Stimulated activated CD8-positive, alpha-beta memory T cell treated with anti-CD3 and anti-CD28 coated beads, Interleukin-15, amount 100 ng/mL, for 4 hours (primary cell): ENCODE results near the gene CYP46A1.
"Not testable (repeated sequence)": the region's sequence is repeated elsewhere in the genome, so short reads cannot be mapped to it uniquely, and the experiment has no call there.

Source experiments
- DNase-seq, 2 donors: peaks; one replicate each; pipeline ENCODE4 v3.0.0-alpha.2; 2020; ENCODE audit warnings: low read depth in 2 of 2

Gene CYP46A1

GRCh38 chr14:99683619-99684409, at the start of gene CYP46A1:
Gene CYP46A1, plus strand, starts transcription at chr14:99684298. Its CDS starts 120 bp downstream, at chr14:99684418.
- peak; percentile 98 to 99 for DNase-seq

GRCh38 chr14:99634443-99634842, 49.7 kb upstream of the CYP46A1 start:
- no peak for DNase-seq

GRCh38 chr14:99635116-99635515, 49.0 kb upstream of the CYP46A1 start:
- DNase-seq, result no peak

- no peak for DNase-seq
These were observed 47.6 kb upstream of the CYP46A1 start for GRCh38 chr14:99636487-99636886.

GRCh38 chr14:99637624-99638023, 46.5 kb upstream of the CYP46A1 start:
- no peak for DNase-seq

GRCh38 chr14:99642771-99643170, 41.3 kb upstream of the CYP46A1 start:
- not testable (repeated sequence) for DNase-seq

- DNase-seq, result no peak
These were observed 40.8 kb upstream of the CYP46A1 start for GRCh38 chr14:99643343-99643742.

GRCh38 chr14:99644035-99644587, 40.0 kb upstream of the CYP46A1 start:
- no peak for DNase-seq

- DNase-seq, result no peak
These were observed 39.2 kb upstream of the CYP46A1 start, which contains the start of gene HHIPL1 for GRCh38 chr14:99644723-99645544. Gene HHIPL1, plus strand, starts transcription at chr14:99645129. Its CDS starts 79 bp downstream, at chr14:99645208.

GRCh38 chr14:99645545-99646505, 38.3 kb upstream of the CYP46A1 start:
- DNase-seq, result no peak

GRCh38 chr14:99647411-99647810, 36.7 kb upstream of the CYP46A1 start:
- DNase-seq, result no peak

- no peak for DNase-seq
These were observed 35.9 kb upstream of the CYP46A1 start for GRCh38 chr14:99648027-99648784.

- no peak for DNase-seq
These were observed 34.9 kb upstream of the CYP46A1 start for GRCh38 chr14:99649219-99649618.

GRCh38 chr14:99649643-99650042, 34.5 kb upstream of the CYP46A1 start:
- no peak for DNase-seq

- DNase-seq, result no peak
These were observed 33.9 kb upstream of the CYP46A1 start for GRCh38 chr14:99650189-99650588.

- no peak for DNase-seq
These were observed 31.9 kb upstream of the CYP46A1 start for GRCh38 chr14:99651953-99652746.

GRCh38 chr14:99654235-99654985, 29.7 kb upstream of the CYP46A1 start:
- no peak for DNase-seq

- no peak for DNase-seq
These were observed 28.6 kb upstream of the CYP46A1 start for GRCh38 chr14:99655521-99655920.

GRCh38 chr14:99656171-99656570, 27.9 kb upstream of the CYP46A1 start:
- no peak for DNase-seq
